T-helper 22 cell (primary cell): Measurements from ENCODE around the gene LAMB1.

ENCODE experiments used
- DNase-seq: peaks from one replicate; pipeline ENCODE4 v3.0.0-alpha.2; 2020; ENCODE audit warnings: low read depth

LAMB1 gene

DNA sequence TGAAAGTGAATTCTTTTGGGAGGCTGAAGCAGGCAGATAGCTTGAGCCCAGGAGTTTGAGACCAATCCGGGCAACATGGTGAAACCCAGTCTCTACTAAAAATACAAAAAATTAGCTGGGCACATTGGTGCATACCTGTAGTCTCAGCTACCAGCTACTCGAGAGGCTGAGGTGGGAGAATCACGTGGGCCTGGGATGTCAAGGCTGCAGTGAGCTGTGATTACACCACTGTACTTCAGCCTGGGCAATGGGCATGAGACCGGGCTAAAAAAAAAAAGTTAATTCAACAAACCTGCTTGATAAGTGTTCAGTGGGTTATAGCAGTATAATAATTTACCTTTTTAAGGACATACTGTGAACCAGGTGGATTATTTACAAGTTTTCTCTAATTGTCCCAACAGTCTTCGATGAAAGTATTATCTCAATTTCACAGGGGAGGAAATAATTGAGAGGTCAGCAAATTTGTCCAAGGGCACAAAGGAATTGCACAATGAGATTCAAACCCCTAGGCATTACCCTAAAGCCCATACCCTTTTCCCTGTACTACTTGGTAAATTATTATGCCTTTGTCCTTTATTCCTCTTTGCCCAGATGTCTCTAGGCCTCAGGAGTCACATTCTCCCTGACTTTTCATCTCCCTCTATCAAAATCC lies 125.1 kb downstream of the LAMB1 start:
- no peak for DNase-seq

DNA sequence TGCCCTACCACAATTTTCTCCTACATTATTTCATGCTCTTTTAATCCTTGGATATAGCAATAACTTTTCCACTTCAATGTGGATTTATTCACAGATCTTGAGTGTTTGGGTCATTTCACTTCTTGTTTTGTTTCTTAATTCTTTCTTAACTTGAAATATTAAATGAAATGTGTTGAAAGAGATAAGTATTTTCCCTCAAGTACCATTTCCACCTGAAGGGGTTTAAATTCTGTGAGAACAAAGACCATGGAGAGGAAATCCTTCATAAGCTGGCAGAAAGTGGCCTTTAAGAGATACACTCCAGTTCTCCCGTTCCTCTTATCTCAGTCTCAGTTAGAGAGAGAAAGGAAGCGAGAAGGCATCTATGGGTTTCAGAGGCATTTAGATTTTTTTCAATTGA lies 126.0 kb downstream of the LAMB1 start:
- DNase-seq = no peak

DNA sequence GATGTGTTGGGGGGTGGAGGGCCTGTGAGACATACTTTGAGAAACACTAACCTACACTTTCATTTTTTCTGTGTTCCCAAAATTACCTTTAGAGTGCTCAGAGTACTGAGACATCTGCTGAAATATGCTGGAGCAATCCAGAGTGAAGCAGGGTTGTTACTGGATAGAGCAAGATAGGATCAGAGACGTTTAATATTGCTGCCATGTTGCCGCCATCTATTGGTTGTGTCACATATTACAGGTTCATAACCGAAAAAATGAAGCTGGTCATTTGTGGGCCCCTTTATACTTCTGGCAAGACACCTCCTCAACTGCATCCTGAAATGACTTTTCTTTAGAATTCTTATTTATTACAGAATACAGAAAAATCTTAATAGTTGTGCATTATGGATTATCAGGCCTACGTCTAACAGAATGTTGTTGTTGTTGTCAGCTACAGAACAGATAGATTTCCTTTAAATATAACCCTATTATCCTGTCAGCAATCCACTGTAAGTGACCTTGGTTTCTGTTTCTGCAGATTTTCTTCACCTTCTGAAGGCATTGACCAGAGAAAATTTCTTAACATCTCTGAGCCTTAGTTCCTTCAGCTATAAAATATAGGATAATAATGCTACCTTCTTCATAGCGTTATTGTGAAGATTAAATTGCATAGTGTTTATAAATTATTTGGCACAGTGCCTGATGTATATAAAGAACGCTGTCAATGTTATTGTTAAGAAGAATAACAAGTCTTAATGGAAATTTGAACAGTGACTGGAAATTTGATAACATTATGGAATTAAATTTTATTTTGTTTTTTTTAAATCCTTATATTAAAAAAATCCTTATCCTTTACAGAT lies 128.1 kb downstream of the LAMB1 start:
- no peak for DNase-seq

DNA sequence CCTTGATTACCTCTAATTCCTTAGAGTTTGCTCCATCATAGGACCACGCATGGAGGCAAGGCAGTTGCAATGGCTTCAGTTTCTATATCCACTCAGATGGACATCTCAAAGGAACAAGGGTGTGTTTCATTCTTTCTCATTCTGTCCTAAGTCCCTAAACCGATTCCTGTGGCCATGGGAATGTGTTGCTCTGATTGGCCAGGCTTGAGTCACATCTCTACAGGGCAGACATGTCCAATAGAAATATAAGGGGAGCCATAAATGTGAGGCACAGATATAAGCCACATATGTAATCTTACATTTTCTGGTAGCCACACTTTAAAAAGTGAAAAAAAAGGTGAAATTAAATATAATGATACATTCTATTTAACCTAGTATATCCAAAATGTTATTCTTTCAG lies 128.8 kb downstream of the LAMB1 start:
- no peak for DNase-seq
